ENCODE data around the gene RGN.
"Not testable (repeated sequence)": the region's sequence is repeated elsewhere in the genome, so short reads cannot be mapped to it uniquely, and the experiment has no call there.

RGN gene

DNA sequence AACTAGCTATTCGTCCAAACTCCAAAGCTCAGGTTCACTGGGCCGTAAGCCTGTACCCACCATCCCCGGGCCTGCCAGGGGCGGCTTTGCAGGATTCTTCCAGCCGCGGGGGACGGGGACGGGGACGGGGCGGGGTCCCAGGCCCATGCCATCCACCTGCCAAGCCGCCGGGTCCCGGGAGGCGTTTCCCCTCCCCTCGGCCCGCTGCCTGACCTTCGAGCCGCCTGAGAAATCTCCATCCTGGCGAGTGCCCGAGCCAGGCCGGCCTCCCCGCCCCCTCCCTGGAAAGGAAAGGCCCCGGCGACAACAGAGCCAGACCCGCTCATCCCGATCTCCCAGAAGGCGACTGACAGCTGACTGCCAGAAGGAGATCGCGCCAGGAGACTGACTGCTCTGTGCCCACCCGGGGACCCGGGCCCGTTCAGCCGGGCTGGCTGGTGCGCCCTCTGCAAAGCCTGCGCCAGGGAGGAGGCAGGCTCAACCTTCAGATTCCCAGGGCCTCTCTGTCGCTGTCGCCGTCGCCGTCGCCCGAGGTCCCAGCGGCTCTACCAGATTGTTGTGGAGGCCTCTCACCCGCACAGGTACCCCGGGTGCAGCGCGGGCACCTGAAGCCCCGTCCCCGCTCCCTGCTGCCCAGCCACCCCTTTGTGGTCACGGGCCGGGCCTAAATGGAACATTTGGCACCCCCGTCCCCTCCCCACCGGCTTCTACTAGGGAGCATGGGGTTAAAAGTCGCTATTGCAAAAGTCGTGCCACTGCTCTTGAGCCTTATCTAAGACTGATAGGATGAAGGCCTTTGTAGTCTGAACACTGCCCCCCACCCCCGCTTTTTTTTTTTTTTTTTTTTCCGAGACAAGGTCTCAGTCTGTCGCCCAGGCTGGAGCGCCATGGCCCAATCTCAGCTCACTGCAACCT, at the start of gene RGN:
RGN (plus strand) TSS at position 315 of the 915 bp plus-strand sequence. CDS start 2,702 bp downstream, outside the sequence.
- no peak for DNase-seq

DNA sequence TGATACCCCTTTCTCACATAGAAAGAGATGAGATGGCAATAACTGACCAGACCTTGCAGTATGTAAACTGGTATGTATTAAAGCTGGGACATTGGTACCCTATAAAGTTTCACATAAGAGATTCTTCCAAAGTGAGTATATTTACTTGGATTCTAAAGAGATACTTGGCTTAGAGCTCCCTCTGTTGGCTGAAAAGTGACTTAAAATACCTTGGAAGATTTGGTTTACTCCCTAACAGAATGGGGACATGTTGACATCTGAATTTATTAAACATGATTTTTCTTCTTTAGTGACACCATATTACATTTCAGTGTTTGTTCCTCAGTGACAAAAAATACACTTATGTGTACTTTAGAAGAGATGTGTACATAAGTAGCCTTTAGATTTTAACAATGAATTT, 47.9 kb upstream of the RGN start:
- DNase-seq: no peak

DNA sequence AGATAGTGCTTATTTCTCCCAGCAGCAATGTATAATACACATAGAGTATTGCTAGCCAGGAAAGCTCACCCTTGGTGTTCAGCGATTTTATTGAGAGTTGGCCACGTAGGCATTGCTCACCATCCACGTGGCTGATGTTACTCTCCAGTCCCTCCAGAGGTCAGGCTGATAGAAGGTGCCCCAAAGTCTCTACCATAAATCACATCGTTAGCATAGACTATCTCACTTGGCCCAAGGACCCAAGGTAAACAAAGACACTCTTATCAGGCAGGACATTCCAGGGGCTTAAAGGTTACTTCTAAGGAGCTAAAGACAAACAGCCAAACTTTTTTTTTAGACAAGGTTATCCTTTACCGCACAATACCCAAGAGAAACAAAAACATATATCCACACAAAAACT, 30.3 kb upstream of the RGN start:
- no peak for DNase-seq

DNA sequence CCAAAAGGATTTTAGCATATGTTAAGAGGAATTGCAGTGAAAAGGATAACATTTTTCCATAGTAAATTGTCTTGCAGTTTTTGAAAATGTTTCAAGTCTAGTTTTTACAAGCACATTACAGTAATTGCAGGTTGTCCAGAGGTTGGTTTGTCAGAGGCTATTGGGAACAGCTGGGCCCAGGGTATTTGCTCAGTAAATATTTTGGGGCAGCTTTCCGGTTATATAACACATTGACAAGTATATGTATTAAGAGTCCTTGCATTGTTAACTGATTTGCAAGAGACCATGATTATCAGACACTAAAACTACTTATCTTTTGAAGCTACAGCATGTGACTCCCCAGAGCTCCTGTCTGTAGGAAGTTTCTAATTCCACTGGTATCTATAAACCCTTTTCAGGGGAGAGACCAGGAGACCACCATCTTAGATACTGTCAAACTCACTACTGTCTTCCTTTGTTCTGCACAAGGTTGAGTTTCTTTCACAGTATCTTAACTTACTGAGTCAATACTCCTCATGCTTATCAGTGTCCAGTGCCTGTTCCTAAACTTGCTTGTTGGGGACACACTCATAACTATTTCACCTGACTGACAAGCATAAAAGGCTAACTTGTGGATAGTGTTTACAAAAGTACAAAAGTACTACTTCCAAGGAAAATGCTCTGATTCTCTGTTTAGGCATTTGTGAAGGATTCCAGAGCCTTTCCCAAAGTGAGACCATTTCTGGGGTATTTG, 18.9 kb upstream of the RGN start:
- DNase-seq: no peak

DNA sequence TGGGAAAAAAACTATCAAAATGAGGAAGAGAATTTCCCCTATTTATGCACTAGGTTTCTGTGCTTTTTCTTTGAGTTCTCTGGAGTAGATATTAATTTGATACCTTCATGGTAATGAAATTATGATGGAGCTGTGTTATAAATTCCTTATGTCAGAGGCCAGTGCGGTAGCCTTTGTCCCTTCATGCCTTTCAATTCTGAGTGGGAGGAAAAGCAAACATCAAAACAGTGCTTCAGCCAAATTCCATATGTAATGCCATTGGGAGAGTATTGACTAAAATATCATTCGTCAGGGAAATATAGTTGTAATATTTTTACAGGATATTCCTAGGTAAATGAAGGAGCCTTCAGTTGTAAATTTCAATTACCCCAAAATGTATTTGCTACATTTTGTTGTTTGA, 17.5 kb upstream of the RGN start:
- DNase-seq: no peak

DNA sequence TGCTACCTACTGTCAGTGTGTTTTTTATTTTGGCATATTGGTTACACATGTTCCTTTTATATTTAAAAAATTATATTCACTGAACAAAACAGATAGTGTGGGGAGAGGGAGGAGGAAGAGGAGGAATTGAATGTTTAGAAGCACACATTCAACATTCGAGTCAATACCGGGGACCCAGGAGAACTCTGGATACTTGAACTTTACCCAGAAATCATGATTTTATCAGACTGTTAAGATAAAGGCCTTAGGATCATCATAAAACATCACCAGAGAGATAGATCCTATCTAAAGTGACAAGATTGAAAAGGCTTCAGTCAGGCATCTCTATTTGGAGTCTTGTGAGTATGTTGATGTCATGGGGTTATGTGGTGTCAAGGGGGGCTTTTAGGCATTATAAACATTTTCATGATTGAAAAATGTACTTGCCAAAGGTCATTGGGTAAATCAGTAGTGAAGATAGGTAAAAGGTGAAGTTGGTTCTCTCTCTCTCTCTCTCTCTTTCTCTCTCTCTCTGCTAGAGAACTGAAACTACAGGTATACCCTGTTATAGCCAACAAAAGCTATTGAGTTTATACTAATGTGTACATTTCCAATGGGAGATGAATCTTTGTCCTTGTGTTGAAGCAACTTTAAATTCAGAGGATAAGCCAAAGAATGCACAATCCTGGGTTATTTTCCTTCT, 16.9 kb upstream of the RGN start:
- DNase-seq: no peak

- DNase-seq: no peak
Measured at GRCh38 chrX:47063179-47063578, 15.1 kb upstream of the RGN start.

DNA sequence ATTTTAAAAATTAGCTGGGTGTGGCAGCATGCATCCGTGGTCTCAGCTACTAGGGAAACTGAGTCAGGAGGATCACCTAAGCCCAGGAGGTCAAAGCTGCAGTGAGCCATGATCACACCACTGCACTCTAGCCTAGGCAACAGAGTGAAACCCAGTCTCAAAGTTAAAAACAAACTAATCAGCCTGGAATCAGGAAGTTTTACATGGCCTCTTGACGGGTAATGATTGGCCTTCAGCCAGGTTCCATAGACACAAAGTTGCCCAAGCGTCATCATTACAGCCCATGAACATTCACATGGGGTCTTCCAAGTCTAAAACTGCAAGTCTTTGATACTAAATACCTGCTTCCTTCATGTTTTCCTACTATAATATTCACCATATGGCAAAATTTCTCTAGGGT, 10.0 kb upstream of the RGN start:
- no peak for DNase-seq

- no peak for DNase-seq
Measured at GRCh38 chrX:47068720-47069119, 9.5 kb upstream of the RGN start.

DNA sequence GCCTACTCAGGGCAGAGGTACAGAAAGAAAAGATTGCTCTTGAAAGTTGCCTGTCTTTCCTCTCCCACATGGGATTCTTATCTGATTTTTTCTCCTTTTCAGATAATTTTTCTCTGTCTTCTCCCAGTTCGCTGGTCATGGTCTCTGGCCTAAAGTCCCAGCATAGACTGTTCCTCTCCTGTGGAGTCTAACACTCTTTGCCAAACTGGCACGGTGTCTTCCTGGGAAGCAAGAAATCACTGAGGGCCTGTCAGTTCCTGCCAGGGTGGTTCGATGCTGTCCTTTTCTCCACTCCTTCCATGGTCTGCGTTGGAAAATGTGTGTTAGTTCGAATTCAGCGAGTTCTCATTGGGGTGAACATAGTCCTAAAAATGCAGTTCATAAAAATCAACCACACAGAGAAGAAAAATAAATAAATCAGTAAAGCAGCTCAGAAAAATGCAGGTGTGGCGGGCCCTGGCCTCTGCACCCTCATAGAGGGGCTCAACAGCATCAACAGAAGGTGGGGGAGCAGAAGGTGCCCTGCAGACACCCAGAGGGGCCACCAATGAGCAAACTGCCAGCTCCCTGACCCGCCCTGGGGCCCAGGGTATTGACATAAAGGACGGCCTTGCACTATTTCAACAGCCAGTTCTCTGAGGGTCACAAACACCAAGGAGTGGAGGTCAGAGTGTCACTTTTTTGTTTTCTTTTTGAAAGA, 2.1 kb downstream of the RGN start:
- no peak for DNase-seq

DNA sequence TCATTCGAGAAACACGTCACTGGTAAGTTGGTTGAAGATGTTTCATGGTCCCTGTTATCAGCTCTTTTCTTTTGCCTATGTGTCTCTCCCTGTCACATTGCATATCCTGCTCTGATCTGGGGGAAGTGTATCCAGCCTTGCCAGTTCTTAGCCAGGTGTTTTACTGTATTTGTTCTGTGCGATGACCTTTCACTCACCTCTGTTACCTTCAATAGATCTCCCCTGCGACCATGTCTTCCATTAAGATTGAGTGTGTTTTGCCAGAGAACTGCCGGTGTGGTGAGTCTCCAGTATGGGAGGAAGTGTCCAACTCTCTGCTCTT, 2.6 kb downstream of the RGN start:
- no peak for DNase-seq

DNA sequence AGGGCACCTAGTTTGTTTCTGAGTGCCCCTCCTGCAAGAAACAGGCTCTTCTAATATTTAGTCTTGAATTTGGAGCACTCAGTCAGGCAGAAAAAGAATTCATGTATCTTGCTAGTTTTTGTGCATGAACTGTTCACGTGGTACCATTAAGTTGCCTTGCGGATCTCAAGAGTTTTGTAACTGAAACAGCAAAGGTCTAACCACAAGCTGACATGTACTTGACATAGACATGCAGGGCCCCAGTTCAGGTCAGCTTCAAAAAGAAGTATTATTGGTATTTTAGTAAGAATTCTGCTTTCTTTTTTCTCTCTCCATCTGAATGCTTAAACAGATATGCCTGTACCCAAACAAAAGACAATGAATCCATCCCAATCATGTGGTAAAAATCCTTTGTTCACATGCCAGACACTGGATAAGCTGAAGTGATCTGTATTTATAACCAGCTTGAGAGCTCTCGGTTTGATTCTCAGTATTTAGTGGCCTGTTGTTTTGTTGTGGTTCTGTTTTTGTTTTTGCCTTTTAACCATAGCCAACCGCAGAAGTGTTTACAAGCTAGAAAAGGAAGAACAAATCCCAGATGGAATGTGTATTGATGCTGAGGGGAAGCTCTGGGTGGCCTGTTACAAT, 13.0 kb downstream of the RGN start:
- no peak for DNase-seq

DNA sequence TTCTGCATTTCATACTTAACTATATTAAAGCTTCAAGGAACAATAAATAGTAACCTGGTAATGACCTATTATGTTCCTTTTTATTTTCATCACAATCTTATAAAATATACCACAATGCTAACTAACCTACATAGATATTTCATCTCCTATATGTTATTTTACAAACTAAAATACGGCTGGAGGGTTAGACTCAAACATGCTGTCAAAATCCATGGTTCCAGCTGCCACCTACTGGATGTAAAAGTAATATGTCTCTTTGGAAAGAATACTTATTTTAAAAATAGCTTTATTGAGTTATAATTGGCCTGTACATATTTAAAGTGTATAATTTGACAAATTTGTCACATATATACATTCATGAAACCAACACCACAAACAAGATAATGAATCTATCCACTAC, 15.0 kb downstream of the RGN start:
- DNase-seq: no peak

GRCh38 chrX:47093860-47094259, 15.6 kb downstream of the RGN start:
- DNase-seq: no peak

GRCh38 chrX:47097018-47097417, 18.8 kb downstream of the RGN start:
- DNase-seq: no peak

- no peak for DNase-seq
Measured at GRCh38 chrX:47098338-47099094, 20.3 kb downstream of the RGN start.

DNA sequence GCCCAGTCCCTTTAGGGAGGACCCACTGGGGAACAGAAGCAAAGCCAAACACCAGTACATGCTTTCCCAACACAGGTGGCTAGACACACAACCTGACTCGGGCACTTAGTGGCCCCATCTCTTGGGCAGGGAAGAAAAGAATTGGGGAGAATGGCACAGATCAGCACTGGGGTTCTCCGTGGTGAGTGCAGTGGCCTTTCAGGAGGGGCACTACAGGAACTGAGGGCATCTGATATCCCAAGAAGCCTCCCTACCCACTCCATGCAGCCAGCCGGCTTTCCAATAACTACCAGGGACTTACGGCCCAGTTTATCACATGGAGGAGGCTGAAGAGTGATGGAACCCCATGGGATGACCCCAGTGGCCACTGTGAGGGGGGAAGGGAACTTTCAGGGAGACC, 23.0 kb downstream of the RGN start:
- no peak for DNase-seq

DNA sequence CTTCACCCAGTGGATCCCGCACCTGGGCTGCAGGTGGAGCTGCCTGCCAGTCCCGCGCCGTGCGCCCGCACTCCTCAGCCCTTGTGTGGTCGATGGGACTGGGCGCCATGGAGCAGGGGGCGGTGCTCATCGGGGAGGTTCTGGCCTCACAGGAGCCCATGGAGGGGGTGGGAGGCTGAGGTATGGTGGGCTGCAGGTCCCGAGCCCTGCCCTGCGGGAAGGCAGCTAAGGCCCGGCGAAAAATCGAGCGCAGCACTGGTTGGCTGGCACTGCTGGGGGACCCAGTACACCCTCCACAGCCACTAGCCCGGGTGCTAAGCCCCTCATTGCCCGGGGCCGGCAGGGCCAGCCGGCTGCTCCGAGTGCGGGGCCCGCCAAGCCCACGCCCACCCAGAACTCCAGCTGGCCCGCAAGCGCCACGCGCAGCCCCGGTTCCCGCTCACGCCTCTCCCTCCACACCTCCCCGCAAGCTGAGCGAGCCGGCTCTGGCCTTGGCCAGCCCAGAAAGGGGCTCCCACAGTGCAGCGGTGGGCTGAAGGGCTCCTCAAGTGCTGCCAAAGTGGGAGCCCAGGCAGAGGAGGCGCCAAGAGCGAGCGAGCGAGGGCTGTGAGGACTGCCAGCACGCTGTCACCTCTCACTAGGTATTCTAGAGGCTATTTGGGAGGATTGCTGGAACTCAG, 32.8 kb downstream of the RGN start:
- DNase-seq: not testable (repeated sequence)

DNA sequence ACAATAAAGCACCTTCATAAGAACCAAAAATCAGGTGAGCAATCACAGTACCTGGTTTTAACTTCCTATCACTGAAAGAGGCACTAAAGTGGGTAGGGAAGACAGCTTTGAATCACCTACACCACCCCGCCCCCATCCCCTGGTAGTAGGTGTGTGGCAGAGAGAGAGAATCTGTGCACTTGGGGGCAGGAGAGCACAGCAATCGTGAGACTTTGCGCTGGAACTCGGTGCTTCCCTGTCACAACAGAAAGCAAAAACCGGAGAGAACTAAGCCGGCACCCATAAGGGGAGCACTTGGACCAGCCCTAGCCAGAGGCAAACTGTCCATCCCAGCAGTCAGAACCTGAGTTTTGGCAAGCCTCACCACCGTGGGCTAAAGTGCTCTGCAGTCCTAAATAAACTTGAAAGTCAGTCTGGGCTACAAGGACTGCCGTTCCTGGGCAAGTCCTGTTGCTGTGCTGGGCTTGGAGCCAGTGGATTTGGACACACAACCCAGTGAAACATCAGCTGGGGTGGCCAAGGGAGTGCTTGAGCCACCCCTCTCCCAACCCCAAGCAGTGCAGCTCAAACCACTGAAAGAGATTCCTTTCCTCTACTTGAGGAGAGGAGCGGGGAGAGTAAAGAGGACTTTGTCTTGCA, 34.2 kb downstream of the RGN start:
- no peak for DNase-seq

DNA sequence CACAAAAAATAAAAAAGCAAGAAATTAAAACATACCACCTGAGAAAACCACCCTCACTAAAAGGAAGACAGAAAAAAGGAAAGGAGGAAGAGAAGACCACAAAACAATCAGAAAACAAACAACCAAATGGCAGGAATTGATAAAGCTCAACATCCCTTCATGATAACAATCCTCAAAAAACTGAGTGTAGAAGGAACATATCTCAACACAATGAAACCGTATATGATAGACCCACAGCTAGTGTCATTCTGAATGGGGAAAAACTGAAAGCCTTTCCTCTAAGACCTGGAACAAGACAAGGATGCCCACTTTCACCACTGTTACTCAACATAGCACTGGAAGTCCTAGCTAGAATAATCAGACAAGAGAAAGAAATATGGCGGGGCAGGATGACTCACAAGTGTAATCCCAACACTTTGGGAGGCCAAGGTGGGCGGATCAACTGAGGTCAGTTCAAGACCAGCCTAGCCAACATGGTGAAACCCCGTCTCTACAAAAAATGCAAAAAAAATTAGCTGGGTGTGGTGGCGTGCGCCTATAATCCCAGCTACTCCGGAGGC, 38.4 kb downstream of the RGN start:
- DNase-seq: not testable (repeated sequence)
